BJ (cell line): Measurements from ENCODE around the gene SLCO1B3. TPM values are rescaled to one million over a fixed set of nuclear protein-coding genes. Genes with fewer than 3 reads are reported as not detected.

ENCODE experiments used
- CTCF ChIA-PET: fragments of 350-600 bp; formaldehyde crosslinking; extraction: SDS; loops from one replicate; lab custom pipeline; 2021; ENCODE audit warnings: antibody characterized with exemption, inconsistent platforms; lab: Yijun Ruan, JAX
- POLR2A ChIA-PET: fragments of 300-600 bp; sonication (Branson Sonifier 250); formaldehyde crosslinking; extraction: SDS; loops from one replicate; lab custom pipeline; 2021; ENCODE audit warnings: antibody characterized with exemption; lab: Charles Lee
- DNase-seq: peaks from one replicate; pipeline ENCODE4 v3.0.0-alpha.2; 2011; ENCODE audit warnings: low read depth
- H3K27me3 ChIP-seq: 2 replicates; pipeline ENCODE4 v1.6.0; 2011; ENCODE audit warnings: low read length; ENCODE audit not compliant: control insufficient read depth, insufficient read depth
- H3K36me3 ChIP-seq: 2 replicates; pipeline ENCODE4 v1.5.1; 2011; ENCODE audit warnings: low read length; ENCODE audit not compliant: control insufficient read depth, insufficient read depth
- H3K4me3 ChIP-seq: 2 replicates; pipeline ENCODE4 v1.5.1; 2011; ENCODE audit warnings: low read depth, mild to moderate bottlenecking, control low read depth, low read length
- polyA plus RNA-seq: library from polyadenylated mRNA; depleted of rRNA; stranded (reverse); fragments of >200 nt; gene quantifications from 2 replicates; pipeline ENCODE4 v1.2.3, GENCODE V29; 2011
- TF ChIP-seq, protein P1 (sequence below): IDR thresholded peaks from 2 replicates; pipeline ENCODE4 v1.5.1; 2011; ENCODE audit warnings: low read depth, mild to moderate bottlenecking, control low read depth, inconsistent platforms, low read length, moderate library complexity; ENCODE audit not compliant: insufficient read depth

SLCO1B3 gene
- polyA plus RNA-seq, 1 experiment = not detected

DNA sequence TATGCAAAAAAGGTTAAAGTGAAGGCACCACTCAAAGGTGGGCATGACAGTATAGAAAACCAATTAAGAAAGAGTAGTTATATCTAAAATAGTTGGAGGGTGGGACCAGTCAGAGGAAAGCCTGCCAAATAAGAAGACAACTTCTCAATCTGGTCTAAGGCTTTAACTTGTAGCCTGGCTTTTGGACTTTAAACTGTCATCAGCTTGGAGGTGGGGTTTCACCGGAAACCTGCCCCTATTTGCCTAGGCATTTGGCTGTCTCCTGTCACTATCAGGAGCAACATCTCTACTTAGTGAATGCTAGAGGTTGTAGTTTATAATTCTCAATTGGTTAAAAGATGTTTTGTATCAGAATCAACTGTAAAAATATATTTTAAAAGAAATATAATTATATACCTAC is 107.3 kb downstream of the SLCO1B3 start:
- H3K4me3 ChIP-seq = no peak overlapping the region
- TF ChIP-seq, protein P1, sequence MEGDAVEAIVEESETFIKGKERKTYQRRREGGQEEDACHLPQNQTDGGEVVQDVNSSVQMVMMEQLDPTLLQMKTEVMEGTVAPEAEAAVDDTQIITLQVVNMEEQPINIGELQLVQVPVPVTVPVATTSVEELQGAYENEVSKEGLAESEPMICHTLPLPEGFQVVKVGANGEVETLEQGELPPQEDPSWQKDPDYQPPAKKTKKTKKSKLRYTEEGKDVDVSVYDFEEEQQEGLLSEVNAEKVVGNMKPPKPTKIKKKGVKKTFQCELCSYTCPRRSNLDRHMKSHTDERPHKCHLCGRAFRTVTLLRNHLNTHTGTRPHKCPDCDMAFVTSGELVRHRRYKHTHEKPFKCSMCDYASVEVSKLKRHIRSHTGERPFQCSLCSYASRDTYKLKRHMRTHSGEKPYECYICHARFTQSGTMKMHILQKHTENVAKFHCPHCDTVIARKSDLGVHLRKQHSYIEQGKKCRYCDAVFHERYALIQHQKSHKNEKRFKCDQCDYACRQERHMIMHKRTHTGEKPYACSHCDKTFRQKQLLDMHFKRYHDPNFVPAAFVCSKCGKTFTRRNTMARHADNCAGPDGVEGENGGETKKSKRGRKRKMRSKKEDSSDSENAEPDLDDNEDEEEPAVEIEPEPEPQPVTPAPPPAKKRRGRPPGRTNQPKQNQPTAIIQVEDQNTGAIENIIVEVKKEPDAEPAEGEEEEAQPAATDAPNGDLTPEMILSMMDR = no peak
- ChIA-PET CTCF (no interaction called here), POLR2A (no interaction called here)
- no peaks in the 10 kb centered on the region for H3K36me3 ChIP-seq
- H3K27me3 ChIP-seq = no peaks in the 10 kb centered on the region
- no peak for DNase-seq

DNA sequence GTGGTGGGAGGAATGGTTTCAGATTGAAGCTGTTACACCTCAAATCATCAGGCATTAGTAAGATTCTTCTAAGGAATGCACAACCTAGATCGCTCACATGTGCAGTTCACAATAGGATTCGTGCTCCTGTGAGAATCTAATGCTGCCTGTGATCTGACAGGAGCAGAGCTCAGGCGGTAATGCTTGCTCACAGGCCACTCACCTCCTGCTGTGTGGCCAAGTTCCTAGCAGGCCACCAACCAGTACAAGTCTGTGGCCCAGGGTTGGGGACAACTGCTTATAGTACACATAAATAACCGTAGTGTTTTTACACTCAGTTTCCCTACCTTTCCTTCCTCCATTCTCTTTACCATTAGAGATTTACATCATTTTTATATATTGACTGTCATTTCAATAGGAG is 121.4 kb downstream of the SLCO1B3 start:
- ChIA-PET CTCF (no interaction called here), POLR2A (no interaction called here)
- Histone ChIP-seq H3K27me3 (no peaks in the 10 kb centered on the region), H3K4me3 (no peak overlapping the region), H3K36me3 (no peaks in the 10 kb centered on the region)
- no peak for DNase-seq
- TF ChIP-seq, protein P1 = no peak

DNA sequence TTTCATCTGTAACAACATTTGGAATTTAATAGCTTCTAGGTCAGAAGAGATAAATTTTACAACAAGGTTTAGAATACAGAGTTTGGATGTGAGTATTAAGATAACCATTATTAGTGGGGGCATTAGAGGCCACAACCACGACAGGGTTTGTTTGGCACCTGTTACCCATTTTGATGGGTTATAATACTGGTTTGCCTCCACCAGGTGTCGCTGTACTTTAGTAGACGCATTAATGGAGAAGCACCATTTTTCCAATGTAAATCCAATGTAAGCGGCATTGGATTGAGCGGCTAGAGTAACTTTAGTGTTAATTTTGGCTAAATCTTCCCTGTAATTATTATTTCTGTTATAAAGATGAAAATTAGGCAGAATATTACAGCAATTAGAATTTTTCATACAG is 136.2 kb downstream of the SLCO1B3 start:
- H3K4me3 ChIP-seq = no peak overlapping the region
- no peaks in the 10 kb centered on the region for H3K36me3 ChIP-seq
- H3K27me3 ChIP-seq = no peaks in the 10 kb centered on the region
- DNase-seq = no peak
- ChIA-PET CTCF (no interaction called here), POLR2A (no interaction called here)
- TF ChIP-seq, protein P1 = peak; percentile 5; the same call in 1 of the 2 replicates

DNA sequence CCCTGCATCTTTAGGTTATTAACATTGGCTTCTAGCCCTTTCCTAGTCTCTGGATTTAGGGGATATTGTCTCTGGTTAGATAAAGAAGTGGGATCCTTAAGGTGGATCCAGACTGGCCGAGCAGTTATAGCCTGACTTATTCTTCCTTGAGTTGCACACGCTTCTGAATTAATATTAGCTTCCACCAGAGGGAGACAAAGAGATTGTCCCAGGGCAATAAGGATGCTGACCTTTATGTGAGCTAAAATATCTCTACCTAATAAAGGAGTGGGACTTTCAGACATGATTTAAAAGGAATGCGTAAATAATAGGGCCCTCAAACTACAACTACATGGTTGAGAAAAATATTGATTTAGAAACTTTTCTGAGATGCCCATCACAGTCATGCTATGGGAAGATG is 139.7 kb downstream of the SLCO1B3 start:
- H3K27me3 ChIP-seq = no peaks in the 10 kb centered on the region
- ChIA-PET CTCF (interaction anchor here (0.5 kb wide), 1 partner anchor 103 kb away, joined by 3 read pairs; no protein-coding TSS in a partner anchor), POLR2A (no interaction called here)
- no peak overlapping the region for H3K4me3 ChIP-seq
- no peak for DNase-seq
- TF ChIP-seq, protein P1 = no peak
- no peaks in the 10 kb centered on the region for H3K36me3 ChIP-seq

DNA sequence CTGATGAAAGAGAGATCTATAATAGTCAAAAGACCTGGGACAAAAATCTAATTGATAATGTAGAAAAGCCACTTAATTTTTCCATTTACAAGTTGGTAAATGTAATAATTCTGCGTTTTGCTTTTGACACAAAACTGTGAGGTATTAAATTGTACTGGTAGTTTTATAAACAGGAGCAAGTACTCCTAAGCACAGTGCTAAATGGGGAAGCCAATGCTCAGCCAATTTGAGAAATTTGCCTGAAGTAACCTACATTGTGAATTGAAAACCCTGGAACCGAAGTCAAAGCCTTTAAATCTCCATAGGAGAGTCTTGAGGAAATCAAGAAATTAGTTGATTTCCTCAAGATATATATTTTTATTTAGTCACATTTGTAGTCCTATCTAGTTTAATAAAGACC is 152.8 kb downstream of the SLCO1B3 start:
- ChIA-PET CTCF (no interaction called here), POLR2A (no interaction called here)
- DNase-seq = no peak
- Histone ChIP-seq H3K36me3 (no peaks in the 10 kb centered on the region), H3K27me3 (no peaks in the 10 kb centered on the region), H3K4me3 (no peak overlapping the region)
- TF ChIP-seq, protein P1 = no peak
